HG03135 (cell line): Measurements from ENCODE around the gene ATRNL1.

Experiments
- ATAC-seq: cut with Tn5 transposase; IDR thresholded peaks from one replicate; pipeline ENCODE4 v1.9.1; 2021; ENCODE audit warnings: mild to moderate bottlenecking, moderate library complexity; ENCODE audit not compliant: unreplicated experiment

Gene ATRNL1

DNA sequence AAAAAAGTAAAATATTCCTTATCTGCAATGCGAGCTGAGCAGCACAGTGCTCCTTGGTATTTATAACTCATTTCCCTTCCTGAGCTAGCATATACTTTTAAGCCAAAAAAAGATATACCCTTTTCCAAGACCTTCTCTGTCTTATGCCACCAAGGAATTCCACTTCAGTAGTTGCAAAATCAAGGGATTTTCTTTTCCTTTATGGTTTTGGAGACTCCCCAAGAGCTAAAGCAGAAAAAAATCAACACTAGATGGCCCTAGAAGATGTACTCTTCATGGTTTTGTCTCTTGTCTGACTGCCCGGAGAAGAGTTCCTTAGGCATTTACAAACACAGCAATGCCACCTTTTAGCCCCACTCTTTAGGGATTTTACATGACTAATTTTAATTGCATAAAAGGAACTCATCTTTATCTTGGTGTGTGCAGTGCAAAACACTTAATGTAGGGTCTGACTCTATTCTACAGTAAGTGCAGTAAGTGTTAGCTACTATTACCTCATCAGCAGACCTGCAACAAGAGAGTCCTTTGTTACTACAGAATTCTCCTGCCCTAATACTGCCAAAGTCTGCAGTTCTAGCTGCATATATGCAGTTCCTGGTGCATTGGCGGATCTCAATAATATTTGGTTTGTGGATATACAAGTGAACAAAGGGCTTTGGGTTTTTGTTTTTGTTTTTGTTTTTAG lies 736.5 kb downstream of the ATRNL1 start:
- ATAC-seq = no peak

DNA sequence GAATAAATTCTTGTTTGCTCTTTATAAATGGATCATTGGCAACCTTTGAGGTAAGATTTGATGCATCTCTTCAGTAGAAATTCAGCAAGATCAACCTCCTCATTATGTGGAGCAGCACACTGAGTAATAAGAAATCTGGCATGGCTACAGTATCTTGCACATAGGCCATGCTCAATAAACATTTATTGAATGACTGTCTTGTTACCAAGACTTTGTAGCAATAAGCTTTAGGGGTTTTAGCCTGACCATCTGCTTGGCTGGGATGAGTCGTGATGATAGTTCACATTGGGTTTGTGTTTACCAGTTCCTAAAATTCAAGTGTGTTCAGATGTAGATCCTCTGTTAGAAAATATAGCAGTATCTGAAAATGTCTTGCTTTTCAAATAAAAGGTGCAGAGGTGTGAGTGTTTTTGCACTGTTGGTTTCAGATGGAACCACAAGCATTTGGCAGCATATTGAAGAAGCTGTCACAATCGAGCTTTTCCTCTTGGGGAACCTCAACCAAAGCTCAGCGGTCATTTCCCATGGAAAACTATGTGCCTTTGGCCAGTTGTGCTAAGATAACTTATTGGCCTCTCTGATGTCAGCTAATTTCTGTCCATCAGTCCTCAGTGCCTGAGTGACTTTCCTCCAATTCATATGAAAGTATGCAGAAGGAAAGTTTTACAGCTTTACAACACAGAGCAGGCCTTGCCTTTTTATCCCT lies 737.3 kb downstream of the ATRNL1 start:
- no peak for ATAC-seq

DNA sequence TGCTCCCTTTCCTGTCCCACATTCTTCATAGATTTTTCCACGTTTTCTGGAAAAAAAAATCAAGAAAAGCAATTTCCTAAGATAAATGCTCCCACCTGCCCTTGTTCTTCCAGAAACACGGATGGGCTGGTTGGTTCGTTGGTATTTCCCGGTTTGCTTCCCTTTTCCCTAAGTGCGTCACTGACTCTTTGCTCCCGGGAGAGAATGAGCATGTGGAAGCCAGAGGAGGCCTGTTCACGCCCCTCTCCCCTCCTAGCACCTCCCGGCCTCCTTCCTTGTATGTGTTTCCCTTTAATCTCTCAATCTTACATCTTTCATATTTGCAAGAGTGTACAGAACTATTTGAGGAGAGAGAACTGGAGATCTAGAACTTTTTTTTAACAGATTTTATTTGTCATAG lies 737.9 kb downstream of the ATRNL1 start:
- no peak for ATAC-seq

DNA sequence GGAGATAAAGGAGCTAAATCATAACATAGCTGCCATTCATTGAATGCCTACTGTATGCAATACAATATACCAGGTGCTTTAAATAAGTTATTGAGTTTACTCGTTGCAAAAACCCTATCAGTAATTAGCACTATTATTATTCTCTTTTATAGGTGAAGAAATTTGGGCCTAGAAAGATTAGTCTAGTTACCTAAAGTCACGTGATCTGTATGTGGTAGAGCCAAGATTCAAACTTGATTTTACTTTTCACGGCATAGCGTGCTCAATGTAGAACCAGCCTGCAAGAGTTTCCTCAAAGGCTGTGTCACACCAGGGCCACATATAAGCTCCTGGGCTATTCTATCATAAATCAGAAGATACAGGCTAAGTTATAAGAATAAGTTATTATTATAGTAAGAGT lies 740.0 kb downstream of the ATRNL1 start:
- no peak for ATAC-seq

DNA sequence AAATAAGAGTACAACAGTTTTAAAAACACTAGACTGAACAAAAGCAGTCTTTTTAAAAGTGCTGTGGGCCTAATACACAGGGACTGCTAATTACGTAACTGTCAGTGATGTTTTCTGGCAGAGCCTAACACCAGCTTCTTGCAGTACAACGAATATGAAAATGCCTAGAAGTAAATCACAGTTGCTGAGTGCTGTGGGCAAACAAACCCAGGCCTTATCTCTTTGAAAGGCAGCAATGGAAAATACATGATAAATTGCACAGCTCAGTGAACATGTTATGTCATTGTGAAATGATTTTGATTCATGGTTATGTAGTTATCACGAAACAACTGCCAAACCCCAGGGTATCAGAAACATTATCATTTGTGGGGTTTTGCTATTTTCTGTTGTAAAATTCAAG lies 751.4 kb downstream of the ATRNL1 start:
- no peak for ATAC-seq

DNA sequence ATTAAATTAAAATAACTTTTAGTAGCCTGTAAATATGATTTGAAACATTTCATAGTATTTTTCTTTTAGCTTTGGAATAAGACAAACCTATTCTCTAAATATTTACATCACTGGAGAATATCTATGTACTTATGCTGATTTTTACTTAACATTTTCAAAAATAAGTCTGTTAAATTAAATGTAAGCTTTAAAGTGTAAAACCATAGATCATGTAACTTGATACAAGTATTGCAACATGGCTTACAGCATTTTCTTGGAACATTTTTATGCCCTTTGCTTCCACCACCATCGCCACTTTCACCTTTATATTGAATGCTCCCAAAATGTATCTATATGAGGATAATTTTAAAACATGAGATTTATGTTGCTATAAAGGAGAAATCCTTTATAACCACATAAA lies 752.8 kb downstream of the ATRNL1 start:
- no peak for ATAC-seq

DNA sequence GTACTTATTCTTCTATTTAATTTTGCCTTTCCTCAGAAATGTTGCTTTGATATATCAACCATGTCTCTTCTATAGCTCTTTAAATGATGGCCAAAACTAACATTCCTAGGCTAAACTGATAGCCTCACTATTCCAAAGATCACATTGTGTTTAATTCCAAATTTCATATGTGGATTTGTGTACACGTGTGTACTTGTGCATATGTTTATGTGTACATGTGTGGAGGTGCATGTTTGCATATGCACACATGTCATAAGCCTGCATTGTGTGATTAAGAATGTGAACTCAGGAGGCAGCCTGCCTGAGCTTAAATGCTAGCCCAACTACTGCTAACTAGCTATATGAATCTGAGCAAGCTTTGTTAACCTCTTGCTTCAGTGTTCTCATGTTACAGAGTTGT lies 753.4 kb downstream of the ATRNL1 start:
- ATAC-seq = no peak

DNA sequence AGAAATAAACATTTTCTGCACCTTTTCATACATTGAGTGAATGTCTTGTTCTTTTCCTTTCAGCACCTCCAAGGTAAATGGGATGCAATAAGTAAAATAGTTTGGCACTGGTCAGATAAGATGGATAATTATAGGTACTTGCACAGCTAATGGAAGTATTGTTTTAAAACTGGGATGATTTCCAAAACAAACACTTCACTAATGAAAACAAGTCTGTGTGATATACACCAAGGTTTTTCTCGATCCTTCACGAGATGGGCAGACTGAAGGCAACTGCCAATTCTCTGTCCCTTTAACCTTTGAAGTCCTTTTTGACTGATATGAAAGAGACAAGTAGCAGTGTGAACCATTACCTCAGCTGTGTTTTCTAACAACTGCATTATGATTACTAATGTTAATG lies 756.0 kb downstream of the ATRNL1 start:
- no peak for ATAC-seq

DNA sequence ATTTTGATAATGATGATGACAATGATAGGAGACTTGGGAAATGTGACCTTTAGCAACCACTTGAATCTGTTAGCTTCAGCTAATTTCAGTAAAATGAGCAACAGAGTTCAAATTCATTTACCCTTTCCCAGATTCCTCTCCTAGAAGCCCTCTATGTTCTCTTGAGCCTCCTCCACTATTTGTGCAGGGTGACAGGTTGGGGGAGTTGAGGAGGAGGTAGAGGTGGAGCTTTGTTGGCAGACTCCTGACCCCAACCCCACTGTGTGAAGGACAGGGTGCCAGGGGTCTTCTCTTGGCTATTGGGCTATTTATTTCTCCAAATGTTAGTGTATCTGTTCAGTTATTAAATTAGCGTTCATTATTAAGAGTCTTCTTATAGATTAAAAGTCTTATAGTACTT lies 757.5 kb downstream of the ATRNL1 start:
- no peak for ATAC-seq

DNA sequence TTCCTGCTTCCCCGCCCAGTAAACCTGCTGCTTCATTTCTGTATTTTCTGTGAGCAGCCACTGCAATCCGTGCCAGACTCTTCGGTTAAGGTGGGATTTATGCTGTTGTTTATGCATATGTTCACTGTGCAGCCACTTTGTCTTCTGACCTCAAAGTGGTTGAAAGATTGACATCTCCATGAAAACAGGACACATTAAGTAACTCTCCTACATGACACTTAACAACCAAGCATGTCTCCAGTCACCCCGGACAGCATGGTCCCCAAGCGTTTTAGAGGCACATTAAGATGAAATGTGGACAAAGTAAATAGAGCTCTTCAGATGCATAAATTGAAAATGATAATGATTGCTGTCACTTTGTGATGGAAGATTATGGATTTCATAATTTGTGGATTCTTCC lies 758.5 kb downstream of the ATRNL1 start:
- ATAC-seq = no peak

DNA sequence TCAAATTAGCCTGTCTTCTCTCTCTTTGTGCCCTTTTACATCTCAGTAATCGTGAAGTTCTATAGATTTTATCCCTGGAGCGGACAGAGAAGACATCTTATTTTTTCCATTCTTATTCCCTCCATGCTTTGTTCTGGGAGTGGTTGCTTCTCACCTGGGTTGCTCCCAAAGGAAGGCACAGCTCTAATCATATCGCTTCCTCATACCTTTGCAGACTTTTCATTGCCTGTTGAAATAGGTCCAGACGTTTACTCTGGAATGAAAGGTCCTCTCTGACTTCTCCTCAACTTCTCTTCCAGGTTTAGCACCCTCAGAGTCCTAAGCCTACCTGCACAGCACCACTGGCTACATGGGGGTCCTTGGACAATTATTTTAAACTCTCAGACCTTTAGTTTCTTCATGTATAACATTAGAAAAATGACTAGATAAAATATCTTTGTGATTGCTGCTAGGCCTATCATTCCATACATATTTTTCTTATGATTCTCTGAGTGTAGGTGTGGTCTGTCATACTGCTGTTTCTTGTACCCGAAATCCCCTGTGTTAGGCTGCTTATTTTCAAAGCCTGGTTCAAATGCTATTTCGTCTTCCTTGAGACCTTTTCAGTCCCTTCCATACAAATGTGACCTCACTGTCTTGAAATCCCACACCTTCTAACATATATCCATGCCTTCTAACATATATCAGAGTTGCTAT lies 761.7 kb downstream of the ATRNL1 start:
- no peak for ATAC-seq

DNA sequence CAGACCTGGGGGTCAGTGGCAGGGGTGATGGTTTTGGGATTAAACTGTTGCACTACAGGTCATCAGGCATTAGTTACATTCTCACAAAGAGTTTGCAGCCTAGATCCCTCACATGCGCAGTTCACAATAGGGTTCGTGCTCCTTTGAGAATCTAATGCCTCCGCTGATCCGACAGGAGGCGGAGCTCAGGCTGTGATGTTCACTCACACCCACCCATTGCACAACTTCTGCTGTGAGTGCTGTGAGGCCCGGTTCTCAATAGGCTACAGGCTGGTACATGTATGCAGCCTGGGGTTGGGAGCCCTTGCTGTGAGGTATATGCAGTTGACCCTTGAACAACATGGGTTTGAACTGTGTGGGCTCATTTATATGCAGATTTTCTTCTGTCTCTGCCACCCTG lies 763.4 kb downstream of the ATRNL1 start:
- no peak for ATAC-seq

DNA sequence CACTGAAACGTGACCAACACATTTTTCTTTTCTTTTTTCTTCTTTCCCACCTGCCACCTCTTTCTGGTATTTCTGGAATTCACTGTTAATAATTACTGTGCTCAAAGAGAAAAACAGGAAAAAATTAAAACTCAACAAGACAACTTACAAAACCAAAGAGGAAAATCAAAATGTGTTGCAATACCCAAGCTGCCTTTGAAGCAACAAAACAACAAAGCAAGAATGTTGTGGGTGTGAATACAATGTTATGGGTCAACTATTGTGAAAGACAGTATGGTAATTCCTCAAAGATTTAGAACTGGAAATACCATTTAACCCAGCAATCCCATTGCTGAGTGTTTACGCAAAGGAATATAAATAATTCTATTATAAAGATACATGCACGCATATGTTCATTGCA lies 764.7 kb downstream of the ATRNL1 start:
- ATAC-seq = no peak

DNA sequence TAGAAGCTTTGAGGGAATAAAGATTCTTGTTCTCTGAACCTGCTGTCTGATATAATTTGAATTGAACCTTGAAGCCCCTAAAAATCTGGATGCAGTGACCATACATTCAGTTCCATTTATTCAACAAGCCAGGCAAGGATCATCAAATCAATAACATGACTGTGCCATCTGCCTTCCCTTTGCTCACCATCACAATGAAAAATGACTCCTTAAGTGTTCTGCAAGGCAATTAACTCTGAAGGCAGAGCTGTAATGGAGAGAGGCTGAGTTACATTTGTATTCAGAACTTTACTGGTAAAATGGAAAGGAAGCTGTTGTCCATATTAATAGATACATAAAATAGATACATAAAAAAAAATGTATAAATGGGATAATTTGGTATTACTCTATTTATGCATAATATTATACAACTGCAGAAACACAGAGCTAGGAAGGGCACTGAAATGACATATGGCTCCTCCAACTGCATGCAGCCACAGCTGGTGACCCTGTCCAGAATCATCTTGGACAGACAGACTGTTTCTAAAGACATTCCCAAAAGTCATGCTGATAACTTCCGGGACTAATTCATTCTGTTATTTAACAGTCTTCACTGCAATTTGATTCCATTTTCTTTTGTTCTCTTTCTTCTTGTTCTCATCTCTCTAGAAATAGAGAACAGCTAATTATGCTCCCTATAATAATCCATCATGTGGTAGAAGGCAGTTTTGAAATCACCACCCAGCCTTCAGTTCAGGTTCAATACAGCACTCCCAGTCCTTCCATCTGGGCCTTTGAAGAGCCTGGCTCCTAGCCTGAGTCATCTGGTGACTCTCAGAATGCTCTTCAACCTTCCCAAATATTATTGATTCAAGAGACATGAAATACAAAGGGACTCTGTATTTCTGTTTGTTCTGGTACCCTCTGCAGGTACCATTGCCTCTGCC lies 767.3 kb downstream of the ATRNL1 start:
- no peak for ATAC-seq

DNA sequence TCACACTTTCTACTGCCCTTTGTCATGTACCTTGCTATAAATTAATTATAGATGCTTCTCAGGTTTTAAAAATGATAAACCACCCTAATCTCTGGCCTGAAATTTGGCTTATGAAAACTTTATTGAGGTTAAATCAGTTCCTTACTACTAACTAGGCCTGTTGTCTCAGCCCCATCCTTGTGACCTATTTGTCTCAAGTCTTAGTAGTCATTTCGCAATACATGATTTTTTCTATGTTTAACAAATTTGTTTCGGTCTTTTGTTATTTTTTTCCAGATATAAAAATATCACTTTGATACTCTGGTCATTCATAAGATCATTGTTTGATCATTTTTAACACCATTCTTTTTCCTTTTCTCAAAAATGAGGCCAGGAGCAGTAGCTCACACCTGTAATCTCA lies 768.3 kb downstream of the ATRNL1 start:
- no peak for ATAC-seq

DNA sequence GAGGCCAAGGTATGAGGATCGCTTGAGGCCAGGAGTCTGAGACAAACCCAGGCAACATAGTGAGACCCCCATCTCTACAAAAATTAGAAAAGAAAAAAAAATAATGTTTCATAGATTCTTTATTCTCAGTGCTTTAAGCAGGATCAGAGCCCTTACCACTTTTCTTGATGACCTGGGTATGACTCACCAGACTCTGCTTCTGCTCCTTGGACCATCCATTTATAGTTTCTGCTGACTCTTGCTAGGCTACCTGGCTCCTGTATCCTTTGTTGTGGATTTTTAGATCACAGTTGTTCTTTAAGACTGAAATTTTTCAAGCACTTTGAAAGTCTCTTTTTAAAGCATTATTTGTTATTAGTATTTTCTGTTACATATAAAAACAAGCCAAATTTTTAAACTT lies 768.7 kb downstream of the ATRNL1 start:
- ATAC-seq = no peak

DNA sequence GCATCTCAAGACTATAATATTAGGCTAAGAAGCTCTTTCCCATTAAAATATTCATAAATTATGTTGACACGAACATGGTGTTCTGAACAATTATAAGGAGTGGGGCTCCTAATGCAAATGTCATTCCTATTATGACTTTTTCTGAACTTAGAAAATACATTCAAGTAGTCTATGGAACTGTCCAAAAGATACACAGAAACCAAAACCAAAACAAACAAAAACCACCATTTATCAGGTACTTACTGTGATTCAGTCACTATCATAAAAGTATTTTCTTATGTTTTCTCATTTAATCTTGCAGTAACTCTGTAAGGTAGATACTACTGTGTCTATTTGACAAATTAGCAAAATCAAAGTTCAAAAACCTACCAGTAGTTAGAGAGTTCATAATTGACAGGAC lies 773.0 kb downstream of the ATRNL1 start:
- no peak for ATAC-seq

DNA sequence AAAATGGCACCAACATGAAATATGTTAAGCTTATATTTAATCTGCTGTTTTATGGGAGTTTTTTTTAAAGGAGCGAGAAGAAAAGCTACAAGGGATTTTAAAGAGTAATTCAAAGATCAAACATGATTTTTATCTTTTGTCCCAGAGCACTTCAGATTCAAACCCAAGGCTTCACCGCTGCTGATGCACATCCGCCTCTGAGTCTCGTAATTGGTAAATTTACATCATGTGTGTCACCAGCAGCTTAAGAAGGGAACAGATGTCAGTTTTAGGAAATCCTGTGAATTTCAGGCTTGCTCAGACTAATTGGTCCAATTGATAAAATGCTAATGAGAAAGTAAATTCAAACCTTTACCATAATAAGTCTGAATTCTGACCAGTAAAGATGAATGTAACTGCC lies 773.5 kb downstream of the ATRNL1 start:
- no peak for ATAC-seq

DNA sequence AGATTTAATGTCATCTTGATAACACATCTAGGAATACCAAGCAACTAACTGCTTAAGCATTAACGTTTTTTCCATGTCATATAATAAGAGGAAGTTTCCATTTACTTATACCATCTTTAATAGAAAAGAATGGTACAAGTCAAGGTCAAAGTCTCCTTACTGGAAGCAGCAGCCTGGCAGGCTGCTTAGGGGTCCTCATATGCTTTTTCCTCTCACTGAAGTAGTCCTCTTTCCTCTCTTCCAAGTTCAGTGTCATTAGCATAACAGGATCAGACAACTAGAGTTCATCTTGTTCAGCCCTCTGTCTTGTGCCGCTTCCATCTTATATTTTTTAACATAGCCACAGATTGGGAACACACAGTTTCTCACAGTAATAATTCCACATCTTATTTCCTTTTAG lies 774.1 kb downstream of the ATRNL1 start:
- no peak for ATAC-seq

DNA sequence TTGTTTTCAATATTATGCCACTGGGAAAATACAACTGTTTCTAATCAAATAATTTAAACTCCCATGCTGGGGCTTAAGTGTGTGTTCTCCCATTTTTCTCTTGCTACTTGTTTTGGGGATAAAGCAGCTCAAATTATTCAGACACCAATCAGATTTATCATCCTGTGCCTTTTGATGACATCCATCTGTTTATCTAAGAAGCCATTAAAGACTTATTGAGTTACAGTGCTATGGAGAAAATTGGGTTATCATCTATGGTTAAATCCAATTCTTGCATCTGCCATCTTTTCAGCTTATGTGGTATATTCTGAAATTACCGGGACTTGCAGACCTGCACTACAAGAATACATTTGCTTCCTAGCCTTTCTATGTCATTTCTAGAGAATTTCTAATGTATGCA lies 778.7 kb downstream of the ATRNL1 start:
- no peak for ATAC-seq

DNA sequence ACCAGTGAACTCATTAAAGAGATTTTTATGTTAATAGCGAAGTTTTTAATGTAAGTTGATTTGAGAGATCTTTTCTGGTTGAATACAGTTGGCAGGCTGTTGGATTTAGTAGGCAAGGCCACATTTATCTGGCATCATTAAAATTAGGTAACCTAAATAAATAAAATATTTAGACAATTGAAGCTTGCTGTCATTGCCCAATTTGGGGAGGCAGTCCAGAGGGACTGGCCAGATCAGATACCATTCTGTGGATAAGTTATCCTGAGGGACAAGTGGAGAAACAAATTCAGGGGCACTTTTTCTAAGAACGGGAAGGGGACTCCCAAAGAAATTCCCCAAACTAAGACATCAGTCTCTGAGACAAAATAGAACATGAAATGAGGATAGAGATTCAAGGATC lies 782.0 kb downstream of the ATRNL1 start:
- ATAC-seq = no peak
